HG03159 (cell line): ENCODE data around the gene HOXA3.

Experiments
- ATAC-seq: cut with Tn5 transposase; IDR thresholded peaks from one replicate; pipeline ENCODE4 v1.9.1; 2021; ENCODE audit warnings: mild to moderate bottlenecking, moderate library complexity; ENCODE audit not compliant: unreplicated experiment

HOXA3 gene

DNA sequence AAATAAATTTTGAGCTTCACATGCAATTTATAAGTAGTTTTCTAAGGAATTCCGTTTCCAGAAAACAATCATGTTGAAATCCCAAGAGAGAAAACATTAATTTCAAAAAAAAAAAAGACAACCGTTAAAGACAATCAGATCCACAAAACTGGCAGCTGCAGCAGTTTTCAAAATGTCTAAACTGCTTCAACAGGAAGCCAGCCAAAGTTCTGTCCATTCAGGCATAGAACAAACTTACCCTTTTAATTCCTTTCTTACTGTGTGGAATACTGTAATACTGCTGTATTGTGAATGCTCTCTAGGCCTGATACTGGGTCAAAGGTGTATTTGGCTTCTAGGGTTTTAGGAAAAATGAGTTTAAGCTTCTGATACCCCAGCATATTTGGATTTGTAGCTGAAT is 88.2 kb downstream of the HOXA3 start:
- no peak for ATAC-seq

DNA sequence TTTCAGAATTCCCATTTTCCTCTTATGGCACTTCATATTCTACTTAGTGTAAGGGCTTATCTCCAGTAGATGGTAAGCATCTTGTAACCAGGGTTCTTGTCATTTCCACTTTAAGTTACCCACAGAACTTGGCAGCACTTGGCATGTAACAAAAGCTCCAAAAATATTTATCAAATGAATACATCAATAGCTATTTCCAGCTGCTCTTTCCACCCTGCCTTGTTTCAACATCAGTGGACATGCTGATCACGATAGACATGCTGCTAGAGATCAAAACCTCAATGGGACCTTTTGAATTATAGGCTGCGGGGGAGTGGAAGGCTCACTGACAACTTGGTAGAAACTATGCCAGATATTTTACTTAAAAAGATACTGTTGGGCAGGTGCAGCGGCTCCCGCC is 89.4 kb downstream of the HOXA3 start:
- no peak for ATAC-seq
